Ovary (tissue), 9 donors: ENCODE measurements around the gene SYCP2L. TPM values are rescaled to one million over a fixed set of nuclear protein-coding genes. Genes with fewer than 3 reads are reported as not detected.

Source experiments
- polyA plus RNA-seq, 2 donors: library from polyadenylated mRNA; stranded (reverse); fragments of 200-250 nt in 1 of 2; fragments of 350-450 nt in 1 of 2; fragmentation: Illumina TruSeq in 1 of 2; extraction: RNeasy Lipid Tissue Mini Kit (QIAGEN cat#74804) in 1 of 2; gene quantifications; one replicate each; pipeline ENCODE4 v1.2.3, GENCODE V29; 2013 to 2014
- total RNA-seq, 7 donors: library from RNA; depleted of rRNA in 2 of 7; stranded (reverse); fragments of >200 nt in 2 of 7; fragmentation: NEBNext Ultra II Directional in 3 of 7; extraction: Animal tissue kit (Norgen Biotek cat#: 25700) in 3 of 7; gene quantifications; one replicate each; pipeline versions ENCODE4 v1.1.0 to v1.2.4, GENCODE V29; 2016 to 2023
- donor health status: DM: no; HTN: no; CAD: no; lungs with moderate emphysema.
- donor health status: DM: no; HTN: no; CAD: no.
- donor health status: Bipolar disorder and iron deficiency.
- donor health status: DM: yes; HTN: yes; CAD: no.
- donor health status: DM: no; HTN: no; CAD: no.
- donor health status: DM: yes; HTN: yes; CAD: no.

Gene SYCP2L
- total and polyA plus RNA-seq, 9 donors: 0.41 to 2.1 (median 1.2) TPM

Other genes starting within 250 kb of the SYCP2L start
- gene C6orf52, start 192.4 kb upstream of the SYCP2L start, total RNA-seq: 1 to 10 TPM in 2 of 7 donors, under 1 TPM in 1, not detected in 4; 0.59 to 2.6 (median 2.0) TPM
- gene C6orf52, start 192.4 kb upstream of the SYCP2L start, polyA plus RNA-seq: 1 to 10 TPM in 1 of 2 donors, under 1 TPM in 1; 0.73 to 1.5 TPM
- gene PAK1IP1, start 192.1 kb upstream of the SYCP2L start, total RNA-seq: 10 to 100 TPM in 5 of 7 donors, 1 to 10 TPM in 2; 5.6 to 21.7 (median 12.4) TPM
- 10 to 100 TPM in 1 of 2 donors, 1 to 10 TPM in 1; 6.8 to 13.2 TPM for gene PAK1IP1, start 192.1 kb upstream of the SYCP2L start, polyA plus RNA-seq
- gene TMEM14C, start 164.0 kb upstream of the SYCP2L start, total RNA-seq: 100 to 1,000 TPM in 3 of 7 donors, 10 to 100 TPM in 4; 92.8 to 146 (median 99.4) TPM
- 100 to 1,000 TPM; 167 to 207 TPM for gene TMEM14C, start 164.0 kb upstream of the SYCP2L start, polyA plus RNA-seq
- 10 to 100 TPM; 64.7 to 82.5 (median 72.4) TPM for gene TMEM14B, start 139.2 kb upstream of the SYCP2L start, total RNA-seq
- gene TMEM14B, start 139.2 kb upstream of the SYCP2L start, polyA plus RNA-seq: 100 to 1,000 TPM in 1 of 2 donors, 10 to 100 TPM in 1; 92.2 to 123 TPM
- gene MAK, start 48.5 kb upstream of the SYCP2L start, total RNA-seq: 1 to 10 TPM in 1 of 7 donors, under 1 TPM in 4, not detected in 2; 0.10 to 4.8 (median 0.25) TPM
- under 1 TPM in 1 of 2 donors, not detected in 1; 0.06 TPM for gene MAK, start 48.5 kb upstream of the SYCP2L start, polyA plus RNA-seq
- gene GCM2, start 5.0 kb upstream of the SYCP2L start, total RNA-seq: not detected
- gene GCM2, start 5.0 kb upstream of the SYCP2L start, polyA plus RNA-seq: not detected
- 1 to 10 TPM in 1 of 7 donors, under 1 TPM in 5, not detected in 1; 0.11 to 1.4 (median 0.28) TPM for gene ELOVL2, start 157.3 kb downstream of the SYCP2L start, total RNA-seq
- 1 to 10 TPM in 1 of 2 donors, under 1 TPM in 1; 0.18 to 1.0 TPM for gene ELOVL2, start 157.3 kb downstream of the SYCP2L start, polyA plus RNA-seq
- 1 to 10 TPM; 5.3 to 8.4 (median 6.2) TPM for gene SMIM13, start 206.8 kb downstream of the SYCP2L start, total RNA-seq
- gene SMIM13, start 206.8 kb downstream of the SYCP2L start, polyA plus RNA-seq: 1 to 10 TPM; 3.6 to 5.8 TPM
- gene ERVFRD-1, start 224.7 kb downstream of the SYCP2L start, total RNA-seq: under 1 TPM in 2 of 7 donors, not detected in 5; 0.05 to 0.12 TPM
- gene ERVFRD-1, start 224.7 kb downstream of the SYCP2L start, polyA plus RNA-seq: under 1 TPM in 1 of 2 donors, not detected in 1; 0.78 TPM